SU-DHL-6 (cell line): Measurements from ENCODE around the gene DCAF7.

Source experiments
- H2AFZ ChIP-seq: fragments of 200-600 bp; sonication (generic); 2 replicates; pipeline ENCODE4 v1.6.1; 2014; ENCODE audit warnings: low read depth, mild to moderate bottlenecking, moderate library complexity, mixed read lengths, antibody characterized with exemption, low read length; ENCODE audit not compliant: severe bottlenecking
- H3F3A ChIP-seq: fragments of 200-600 bp; shearing (Covaris generic); 2 replicates; pipeline ENCODE4 v1.6.0; 2016; ENCODE audit warnings: antibody characterized with exemption, mild to moderate bottlenecking; ENCODE audit not compliant: insufficient read depth
- H3K27ac ChIP-seq: fragments of 200-600 bp; sonication (generic); 2 replicates; pipeline ENCODE4 v1.5.1; 2016; ENCODE audit warnings: low read depth, mild to moderate bottlenecking, low read length, moderate library complexity, mixed read lengths
- H3K27me3 ChIP-seq: fragments of 200-600 bp; sonication (generic), shearing (Covaris generic); 2 replicates; pipeline ENCODE4 v1.6.0; 2014; ENCODE audit warnings: mild to moderate bottlenecking, low read length
- H3K36me3 ChIP-seq: fragments of 200-600 bp; sonication (generic); 2 replicates; pipeline ENCODE4 v1.6.1; 2014; ENCODE audit warnings: mild to moderate bottlenecking, low read length, mixed read lengths
- H3K4me2 ChIP-seq: fragments of 300-600, 200-600 bp; shearing (Covaris generic), sonication (generic); 2 replicates; pipeline ENCODE4 v1.6.0; 2014; ENCODE audit warnings: low read length, low read depth, mild to moderate bottlenecking; ENCODE audit not compliant: poor library complexity, severe bottlenecking
- H3K4me3 ChIP-seq: fragments of 200-600 bp; sonication (generic); 2 replicates; pipeline ENCODE4 v1.5.1; 2014; ENCODE audit warnings: antibody characterized with exemption, low read length, mild to moderate bottlenecking, mixed read lengths; ENCODE audit not compliant: insufficient read depth, poor library complexity, severe bottlenecking
- H3K79me2 ChIP-seq: fragments of 200-600 bp; sonication (generic); 2 replicates; pipeline ENCODE4 v1.6.1; 2014; ENCODE audit warnings: mild to moderate bottlenecking, low read length, moderate library complexity; ENCODE audit not compliant: insufficient read depth
- H3K9ac ChIP-seq: fragments of 200-600 bp; sonication (generic); 2 replicates; pipeline ENCODE4 v1.7.0; 2014; ENCODE audit warnings: mild to moderate bottlenecking, low read length
- H3K9me2 ChIP-seq: fragments of 200-600 bp; sonication (generic); replicated peaks from 2 replicates; pipeline ENCODE4 v1.6.1; 2014; ENCODE audit warnings: low read length; ENCODE audit not compliant: insufficient read depth
- H3K9me3 ChIP-seq: fragments of 200-600 bp; sonication (generic); 2 replicates; pipeline ENCODE4 v1.6.1; 2014; ENCODE audit warnings: low read length, mixed read lengths; ENCODE audit not compliant: insufficient read depth
- H4K20me1 ChIP-seq: fragments of 200-600 bp; sonication (generic); 2 replicates; pipeline ENCODE4 v1.6.1; 2014; ENCODE audit warnings: low read depth, mild to moderate bottlenecking, antibody characterized with exemption, low read length, moderate library complexity, mixed read lengths
- EZH2phosphoT487 ChIP-seq: fragments of 200-600 bp; sonication (generic), shearing (Covaris generic); conservative IDR thresholded peaks from 2 replicates; pipeline ENCODE4 v1.6.1; 2018; ENCODE audit warnings: mild to moderate bottlenecking, antibody characterized with exemption, low read length, moderate library complexity, mixed read lengths
- TF ChIP-seq, protein P1 (sequence below): fragments of 200-600 bp; sonication (generic); IDR thresholded peaks from one replicate; pipeline ENCODE4 v1.5.1; 2017; ENCODE audit warnings: antibody characterized with exemption, mild to moderate bottlenecking, low read length, moderate library complexity; ENCODE audit not compliant: insufficient read depth, poor library complexity, severe bottlenecking

The DCAF7 gene

DNA sequence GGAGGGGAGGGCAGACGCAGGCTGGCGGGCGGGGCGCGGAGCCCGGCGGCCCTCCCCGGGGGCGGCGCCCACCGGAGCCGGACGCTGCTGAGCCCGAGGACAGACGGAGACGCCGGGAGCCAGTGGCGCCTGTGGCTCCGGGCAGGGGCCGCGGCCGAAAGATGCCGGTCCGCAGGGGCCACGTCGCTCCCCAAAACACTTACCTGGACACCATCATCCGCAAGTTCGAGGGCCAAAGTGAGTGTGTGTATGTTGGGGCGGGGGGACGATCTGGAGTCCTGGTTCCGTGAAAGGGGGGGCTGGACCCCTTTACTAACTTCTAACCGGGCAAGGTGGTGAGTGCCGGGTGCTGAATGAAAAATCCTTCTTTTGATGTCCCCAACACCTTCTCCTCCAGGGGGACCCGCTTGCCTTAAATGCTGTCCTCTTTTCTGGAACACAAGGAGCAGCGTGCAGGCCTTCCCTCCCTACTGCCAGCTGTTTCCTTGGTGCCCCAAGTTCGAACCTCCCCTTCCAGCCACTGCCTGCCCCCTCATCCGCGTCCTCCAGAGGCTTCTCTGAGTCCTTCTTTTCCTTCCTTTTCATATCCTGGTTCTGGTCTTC lies 26.9 kb upstream of the DCAF7 start, which contains the start of gene KCNH6:
KCNH6 (plus strand) TSS at position 106 of the 603 bp plus-strand sequence; CDS start at position 162, 56 bp downstream.
- no peak within 1 kb of the TSS for H3K27ac ChIP-seq
- no peaks in the 10 kb centered on the region for H3K9me3 ChIP-seq
- no peak within 1 kb of the TSS for H2AFZ ChIP-seq
- H3F3A ChIP-seq, result no peaks in the 10 kb centered on the region
- TF ChIP-seq, protein P1, sequence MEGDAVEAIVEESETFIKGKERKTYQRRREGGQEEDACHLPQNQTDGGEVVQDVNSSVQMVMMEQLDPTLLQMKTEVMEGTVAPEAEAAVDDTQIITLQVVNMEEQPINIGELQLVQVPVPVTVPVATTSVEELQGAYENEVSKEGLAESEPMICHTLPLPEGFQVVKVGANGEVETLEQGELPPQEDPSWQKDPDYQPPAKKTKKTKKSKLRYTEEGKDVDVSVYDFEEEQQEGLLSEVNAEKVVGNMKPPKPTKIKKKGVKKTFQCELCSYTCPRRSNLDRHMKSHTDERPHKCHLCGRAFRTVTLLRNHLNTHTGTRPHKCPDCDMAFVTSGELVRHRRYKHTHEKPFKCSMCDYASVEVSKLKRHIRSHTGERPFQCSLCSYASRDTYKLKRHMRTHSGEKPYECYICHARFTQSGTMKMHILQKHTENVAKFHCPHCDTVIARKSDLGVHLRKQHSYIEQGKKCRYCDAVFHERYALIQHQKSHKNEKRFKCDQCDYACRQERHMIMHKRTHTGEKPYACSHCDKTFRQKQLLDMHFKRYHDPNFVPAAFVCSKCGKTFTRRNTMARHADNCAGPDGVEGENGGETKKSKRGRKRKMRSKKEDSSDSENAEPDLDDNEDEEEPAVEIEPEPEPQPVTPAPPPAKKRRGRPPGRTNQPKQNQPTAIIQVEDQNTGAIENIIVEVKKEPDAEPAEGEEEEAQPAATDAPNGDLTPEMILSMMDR, result no peak
- no peak for TF ChIP-seq EZH2phosphoT487
- H3K27me3 ChIP-seq, result no peaks in the 10 kb centered on the region; the same call in 1 of the 2 replicates
- H3K4me2 ChIP-seq, result no peak within 1 kb of the TSS
- H3K4me3 ChIP-seq, result no peak within 1 kb of the TSS
- no peaks in the 10 kb centered on the region for H3K79me2 ChIP-seq
- H3K36me3 ChIP-seq, result no peaks in the 10 kb centered on the region
- H3K9ac ChIP-seq, result no peak within 1 kb of the TSS
- no peaks in the 10 kb centered on the region for H4K20me1 ChIP-seq
- no peaks in the 10 kb centered on the region for H3K9me2 ChIP-seq

DNA sequence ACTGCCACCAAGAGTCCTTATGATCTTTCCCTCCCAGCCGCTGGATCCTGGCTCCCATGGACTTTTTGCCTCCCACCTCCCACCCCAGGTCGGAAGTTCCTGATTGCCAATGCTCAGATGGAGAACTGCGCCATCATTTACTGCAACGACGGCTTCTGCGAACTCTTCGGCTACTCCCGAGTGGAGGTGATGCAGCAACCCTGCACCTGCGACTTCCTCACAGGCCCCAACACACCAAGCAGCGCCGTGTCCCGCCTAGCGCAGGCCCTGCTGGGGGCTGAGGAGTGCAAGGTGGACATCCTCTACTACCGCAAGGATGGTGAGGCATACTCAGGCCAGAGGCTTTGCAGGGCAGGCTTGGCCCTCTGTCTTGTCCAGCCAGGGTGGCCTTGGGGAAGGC lies 26.2 kb upstream of the DCAF7 start:
- Histone ChIP-seq H3K4me2 (no peak overlapping the region), H4K20me1 (no peaks in the 10 kb centered on the region), H3K36me3 (no peaks in the 10 kb centered on the region), H3K27me3 (no peaks in the 10 kb centered on the region; the same call in 1 of the 2 replicates), H3K9me3 (no peaks in the 10 kb centered on the region), H3K79me2 (no peaks in the 10 kb centered on the region), H3K4me3 (no peak overlapping the region), H3F3A (no peaks in the 10 kb centered on the region), H2AFZ (no peak overlapping the region), H3K9me2 (no peaks in the 10 kb centered on the region), H3K9ac (no peak overlapping the region), H3K27ac (no peak overlapping the region)
- TF ChIP-seq EZH2phosphoT487, result no peak
- TF ChIP-seq, protein P1, result no peak

DNA sequence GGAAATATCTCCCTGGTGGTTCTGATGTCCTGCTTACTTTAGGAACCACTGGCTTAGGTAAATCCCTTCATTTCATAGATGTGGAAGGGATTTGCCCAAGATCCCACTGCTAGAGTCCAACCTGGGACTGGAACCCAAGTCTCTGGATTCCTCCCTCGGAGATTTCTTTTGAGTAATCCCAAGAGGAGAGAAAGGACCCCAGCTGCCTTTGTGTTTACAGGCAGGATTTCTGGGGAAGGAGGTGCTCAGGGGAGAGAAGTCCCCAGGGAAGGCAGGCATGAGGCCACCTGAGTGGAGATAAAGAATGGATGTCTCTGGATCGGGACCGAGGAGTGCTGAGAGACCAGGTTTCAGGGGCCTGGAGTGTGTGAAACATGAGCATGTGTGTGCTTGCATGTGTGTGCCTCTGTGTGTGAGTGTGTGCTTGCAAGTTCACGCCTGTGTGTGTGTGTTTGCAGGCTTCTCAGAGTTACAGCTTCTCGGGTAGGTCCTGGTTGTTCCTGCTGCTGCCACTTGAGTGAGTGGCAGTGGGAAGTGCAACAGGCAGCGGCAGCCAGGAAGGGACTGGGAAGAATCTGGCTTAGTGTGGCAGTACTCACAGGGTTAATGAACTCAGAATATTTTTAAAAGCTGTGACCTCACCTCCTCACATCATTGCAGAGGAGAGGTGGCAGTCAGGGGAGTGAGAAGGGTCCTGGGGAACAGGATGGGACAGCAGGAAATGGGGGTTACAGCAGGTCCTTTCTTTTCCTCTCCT lies 24.9 kb upstream of the DCAF7 start:
- H3K27ac ChIP-seq, result no peak overlapping the region

More for the DNA sequence above, 24.9 kb upstream of the DCAF7 start:
- no peaks in the 10 kb centered on the region for H3K9me3 ChIP-seq
- H4K20me1 ChIP-seq, result no peaks in the 10 kb centered on the region
- no peak overlapping the region for H2AFZ ChIP-seq
- H3K9me2 ChIP-seq, result no peaks in the 10 kb centered on the region
- H3K79me2 ChIP-seq, result no peaks in the 10 kb centered on the region
- no peak overlapping the region for H3K4me3 ChIP-seq
- TF ChIP-seq EZH2phosphoT487, result no peak
- TF ChIP-seq, protein P1, result no peak
- H3K36me3 ChIP-seq, result no peaks in the 10 kb centered on the region
- H3K9ac ChIP-seq, result no peak overlapping the region
- H3K4me2 ChIP-seq, result no peak overlapping the region
- no peaks in the 10 kb centered on the region; the same call in 1 of the 2 replicates for H3K27me3 ChIP-seq
- H3F3A ChIP-seq, result no peaks in the 10 kb centered on the region
